K562 (cell line): Measurements from ENCODE around the gene ZNF276. TPM values are rescaled to one million over a fixed set of nuclear protein-coding genes. Genes with fewer than 3 reads are reported as not detected.

ENCODE experiments used
- ARHGAP35 ChIP-seq: fragments of 450-650 bp; IDR thresholded peaks from 2 replicates; pipeline ENCODE4 v1.6.1; 2018; ENCODE audit not compliant: partially characterized antibody
- CTCF ChIP-seq, 3 experiments: IDR thresholded peaks in 2 of 3; conservative IDR thresholded peaks in 1 of 3; 2 replicates each; pipeline ENCODE4 v1.5.1; 2011 to 2012; ENCODE audit warnings: low read length in 3 of 3, mild to moderate bottlenecking in 3 of 3, control low read depth in 2 of 3, improper control_type of control experiment in 1 of 3, inconsistent platforms in 1 of 3, low read depth in 1 of 3, mixed read lengths in 1 of 3, moderate library complexity in 1 of 3; ENCODE audit not compliant: insufficient read depth in 2 of 3
- EP400 ChIP-seq: fragments of 450-650 bp; IDR thresholded peaks from 2 replicates; pipeline ENCODE4 v1.6.1; 2017; ENCODE audit warnings: antibody characterized with exemption, mild to moderate bottlenecking, moderate library complexity
- FOXJ3 ChIP-seq: sonication (generic); formaldehyde crosslinking; IDR thresholded peaks from 2 replicates; pipeline ENCODE4 v1.4.0; 2020; ENCODE audit warnings: mild to moderate bottlenecking, missing genetic modification reagents
- FOXK1 ChIP-seq: sonication (generic); formaldehyde crosslinking; IDR thresholded peaks from 2 replicates; pipeline ENCODE4 v1.8.0; 2022; ENCODE audit warnings: missing genetic modification reagents, mild to moderate bottlenecking, borderline replicate concordance
- GTF2F1 ChIP-seq: IDR thresholded peaks from 2 replicates; pipeline ENCODE4 v1.6.1; 2011; ENCODE audit warnings: low read depth, low read length, improper control_type of control experiment
- KLF6 ChIP-seq: fragments of 250-450 bp; sonication (Bioruptor Pico); IDR thresholded peaks from 2 replicates; pipeline ENCODE4 v1.4.0; 2020; ENCODE audit warnings: mild to moderate bottlenecking, moderate library complexity, borderline replicate concordance
- ZBTB1 ChIP-seq: sonication (generic); formaldehyde crosslinking; IDR thresholded peaks from 2 replicates; pipeline ENCODE4 v1.8.1; 2023; ENCODE audit warnings: missing genetic modification reagents, low read depth, mild to moderate bottlenecking, borderline replicate concordance
- ZNF592 ChIP-seq: fragments of 450-650 bp; IDR thresholded peaks from 2 replicates; pipeline ENCODE4 v1.6.1; 2017; ENCODE audit warnings: antibody characterized with exemption, mild to moderate bottlenecking
- ZNF778 ChIP-seq: fragments of 450-650 bp; formaldehyde crosslinking; IDR thresholded peaks from 2 replicates; pipeline ENCODE4 v1.4.0; 2020; ENCODE audit warnings: mild to moderate bottlenecking, moderate library complexity
- ZNF780A ChIP-seq: fragments of 250-450 bp; sonication (Bioruptor Pico); IDR thresholded peaks from 2 replicates; pipeline ENCODE4 v1.5.0; 2021; ENCODE audit warnings: mild to moderate bottlenecking
- polyA plus RNA-seq, 8 experiments: library from polyadenylated mRNA; depleted of rRNA in 4 of 8; stranded (reverse) in 5 of 8; unstranded in 3 of 8; fragments of >200 nt; fragmentation: Nextera tagmentation in 2 of 8; fragmentation: Illumina TruSeq in 1 of 8; extraction: Ambion mirVana in 2 of 8; extraction: Trizol in 1 of 8; gene quantifications; 2 replicates each; pipeline versions ENCODE4 v1.2.1 to v1.2.3, GENCODE V29; 2011 to 2014; ENCODE audit warnings: inconsistent platforms in 1 of 8, missing spikeins in 1 of 8
- total RNA-seq, 7 experiments: library from RNA; depleted of rRNA in 6 of 7; stranded (reverse); fragments of >200 nt in 6 of 7; fragmentation: Illumina TruSeq in 2 of 7; extraction: Trizol in 2 of 7; gene quantifications; 2 replicates each; pipeline versions ENCODE4 v1.2.1 to v1.2.3, GENCODE V29; 2011 to 2021; ENCODE audit warnings: low replicate concordance in 1 of 7
- TF ChIP-seq, protein P1 (sequence below): sonication (generic); formaldehyde crosslinking; IDR thresholded peaks from 2 replicates; pipeline ENCODE4 v1.8.0; 2022; ENCODE audit warnings: mild to moderate bottlenecking, missing genetic modification reagents
- TF ChIP-seq, protein P2 (sequence below), 2 experiments: fragments of 450-650 bp; conservative IDR thresholded peaks; 2 replicates each; pipeline ENCODE4 v1.6.1; 2017; ENCODE audit warnings: mild to moderate bottlenecking in 2 of 2, moderate library complexity in 2 of 2

Gene ZNF276
- total and polyA plus RNA-seq, 9 of the 15 experiments (the other 6 are each of a cell fraction or from before 2014, with no cell fraction given): 0.49 to 43.9 (median 15.8) TPM

DNA sequence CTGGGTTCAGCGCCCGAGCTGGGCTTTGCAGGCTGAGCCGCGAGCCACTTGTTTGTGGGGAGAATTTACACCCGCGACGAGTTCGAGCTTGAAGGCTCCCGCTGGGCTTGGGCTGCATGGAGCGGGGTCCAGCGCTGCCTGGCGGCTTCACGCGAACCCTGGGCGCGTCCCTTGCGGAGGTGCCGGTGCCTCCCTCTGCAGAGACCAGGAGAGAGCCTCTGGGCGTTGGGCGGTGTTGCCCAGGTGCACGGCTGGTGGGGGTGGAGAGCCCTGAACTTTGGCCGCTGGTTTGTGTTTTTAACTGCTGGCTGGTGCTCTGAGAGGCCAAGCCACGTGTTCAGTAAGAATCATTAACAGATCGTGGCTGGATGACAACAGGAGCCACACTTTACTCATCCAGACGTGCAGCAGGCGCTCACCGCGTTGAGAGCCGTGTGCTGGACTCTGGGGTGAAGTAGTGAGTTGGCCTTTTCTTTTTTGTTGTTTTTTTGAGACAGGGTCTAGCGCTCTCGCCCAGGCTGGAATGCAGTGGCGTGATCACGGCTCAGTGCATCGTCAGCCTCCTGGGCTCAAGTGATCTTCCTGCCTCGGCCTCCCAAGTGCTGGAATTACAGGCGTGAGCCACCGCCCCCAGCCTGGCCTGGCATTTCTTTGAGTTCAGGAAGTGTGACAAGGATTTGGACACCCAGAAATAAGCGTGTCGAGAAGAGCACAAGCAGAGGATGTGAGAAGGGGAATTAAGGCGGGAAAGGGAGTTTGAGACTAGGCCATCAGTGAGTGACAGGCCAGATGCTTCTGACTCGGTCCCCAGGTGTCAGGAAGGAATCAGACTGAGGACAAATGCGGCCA is 34.0 kb upstream of the ZNF276 start (continued):
- TF ChIP-seq ZBTB1 (CRISPR knock-in tag) (0 out of 2 replicates have a peak, but pooled peaks have one; percentile 34), CTCF (IDR thresholded peaks at IDR 0.05 in 2 of 3, conservative IDR thresholded peaks at IDR 0.05 in 1 of 3; ENCODE audit: insufficient read depth in 2 of 3, low read depth in 1 of 3, low read length in 3 of 3) (0 out of 6 replicates have a peak, but pooled peaks of 1 of the 3 experiments have one; percentile 5), GTF2F1 (no peak), ZNF592 (no peak), ARHGAP35 (no peak), ZNF780A (CRISPR knock-in tag) (no peak), FOXJ3 (CRISPR knock-in tag) (no peak), FOXK1 (CRISPR knock-in tag) (no peak), KLF6 (CRISPR knock-in tag) (no peak), EP400 (no peak), ZNF778 (CRISPR knock-in tag) (no peak)
- TF ChIP-seq, protein P1, sequence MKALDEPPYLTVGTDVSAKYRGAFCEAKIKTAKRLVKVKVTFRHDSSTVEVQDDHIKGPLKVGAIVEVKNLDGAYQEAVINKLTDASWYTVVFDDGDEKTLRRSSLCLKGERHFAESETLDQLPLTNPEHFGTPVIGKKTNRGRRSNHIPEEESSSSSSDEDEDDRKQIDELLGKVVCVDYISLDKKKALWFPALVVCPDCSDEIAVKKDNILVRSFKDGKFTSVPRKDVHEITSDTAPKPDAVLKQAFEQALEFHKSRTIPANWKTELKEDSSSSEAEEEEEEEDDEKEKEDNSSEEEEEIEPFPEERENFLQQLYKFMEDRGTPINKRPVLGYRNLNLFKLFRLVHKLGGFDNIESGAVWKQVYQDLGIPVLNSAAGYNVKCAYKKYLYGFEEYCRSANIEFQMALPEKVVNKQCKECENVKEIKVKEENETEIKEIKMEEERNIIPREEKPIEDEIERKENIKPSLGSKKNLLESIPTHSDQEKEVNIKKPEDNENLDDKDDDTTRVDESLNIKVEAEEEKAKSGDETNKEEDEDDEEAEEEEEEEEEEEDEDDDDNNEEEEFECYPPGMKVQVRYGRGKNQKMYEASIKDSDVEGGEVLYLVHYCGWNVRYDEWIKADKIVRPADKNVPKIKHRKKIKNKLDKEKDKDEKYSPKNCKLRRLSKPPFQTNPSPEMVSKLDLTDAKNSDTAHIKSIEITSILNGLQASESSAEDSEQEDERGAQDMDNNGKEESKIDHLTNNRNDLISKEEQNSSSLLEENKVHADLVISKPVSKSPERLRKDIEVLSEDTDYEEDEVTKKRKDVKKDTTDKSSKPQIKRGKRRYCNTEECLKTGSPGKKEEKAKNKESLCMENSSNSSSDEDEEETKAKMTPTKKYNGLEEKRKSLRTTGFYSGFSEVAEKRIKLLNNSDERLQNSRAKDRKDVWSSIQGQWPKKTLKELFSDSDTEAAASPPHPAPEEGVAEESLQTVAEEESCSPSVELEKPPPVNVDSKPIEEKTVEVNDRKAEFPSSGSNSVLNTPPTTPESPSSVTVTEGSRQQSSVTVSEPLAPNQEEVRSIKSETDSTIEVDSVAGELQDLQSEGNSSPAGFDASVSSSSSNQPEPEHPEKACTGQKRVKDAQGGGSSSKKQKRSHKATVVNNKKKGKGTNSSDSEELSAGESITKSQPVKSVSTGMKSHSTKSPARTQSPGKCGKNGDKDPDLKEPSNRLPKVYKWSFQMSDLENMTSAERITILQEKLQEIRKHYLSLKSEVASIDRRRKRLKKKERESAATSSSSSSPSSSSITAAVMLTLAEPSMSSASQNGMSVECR (CRISPR knock-in tag): no peak; the same call in 1 of the 2 replicates
- TF ChIP-seq, protein P2, sequence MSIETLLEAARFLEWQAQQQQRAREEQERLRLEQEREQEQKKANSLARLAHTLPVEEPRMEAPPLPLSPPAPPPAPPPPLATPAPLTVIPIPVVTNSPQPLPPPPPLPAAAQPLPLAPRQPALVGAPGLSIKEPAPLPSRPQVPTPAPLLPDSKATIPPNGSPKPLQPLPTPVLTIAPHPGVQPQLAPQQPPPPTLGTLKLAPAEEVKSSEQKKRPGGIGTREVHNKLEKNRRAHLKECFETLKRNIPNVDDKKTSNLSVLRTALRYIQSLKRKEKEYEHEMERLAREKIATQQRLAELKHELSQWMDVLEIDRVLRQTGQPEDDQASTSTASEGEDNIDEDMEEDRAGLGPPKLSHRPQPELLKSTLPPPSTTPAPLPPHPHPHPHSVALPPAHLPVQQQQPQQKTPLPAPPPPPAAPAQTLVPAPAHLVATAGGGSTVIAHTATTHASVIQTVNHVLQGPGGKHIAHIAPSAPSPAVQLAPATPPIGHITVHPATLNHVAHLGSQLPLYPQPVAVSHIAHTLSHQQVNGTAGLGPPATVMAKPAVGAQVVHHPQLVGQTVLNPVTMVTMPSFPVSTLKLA (conservative IDR thresholded peaks at IDR 0.05): peak; percentile 5 to 64; a peak in 3 of 4 replicates
